NCI-H345 treated with DMSO at 0.1 percent for 48 hours (cell line): Measurements from ENCODE around the gene RENBP.

ENCODE experiments used
- DNase-seq: peaks from one replicate; lab custom pipeline; 2025; ENCODE audit not compliant: unreplicated experiment; lab: John Stamatoyannopoulos, UW

The RENBP gene

DNA sequence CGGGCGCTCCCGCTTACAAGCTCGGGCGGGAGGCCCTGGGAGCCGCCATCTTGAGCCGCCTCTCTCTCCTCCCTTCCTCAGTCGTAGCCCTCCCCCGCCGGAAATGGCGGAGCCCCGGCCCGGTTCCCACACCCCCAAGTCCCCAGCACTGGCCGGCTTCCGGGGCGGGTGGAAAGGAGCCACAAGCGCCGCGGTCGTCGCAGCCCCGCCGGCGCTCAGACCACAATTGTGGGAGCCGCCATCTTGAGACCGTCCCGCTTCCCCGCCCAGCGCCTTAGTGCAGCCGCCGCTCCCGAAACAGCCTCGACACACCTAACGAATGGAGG lies 26.6 kb upstream of the RENBP start:
- no peak for DNase-seq

GRCh38 chrX:153970357-153971123 lies 26.1 kb upstream of the RENBP start:
- DNase-seq = no peak

DNA sequence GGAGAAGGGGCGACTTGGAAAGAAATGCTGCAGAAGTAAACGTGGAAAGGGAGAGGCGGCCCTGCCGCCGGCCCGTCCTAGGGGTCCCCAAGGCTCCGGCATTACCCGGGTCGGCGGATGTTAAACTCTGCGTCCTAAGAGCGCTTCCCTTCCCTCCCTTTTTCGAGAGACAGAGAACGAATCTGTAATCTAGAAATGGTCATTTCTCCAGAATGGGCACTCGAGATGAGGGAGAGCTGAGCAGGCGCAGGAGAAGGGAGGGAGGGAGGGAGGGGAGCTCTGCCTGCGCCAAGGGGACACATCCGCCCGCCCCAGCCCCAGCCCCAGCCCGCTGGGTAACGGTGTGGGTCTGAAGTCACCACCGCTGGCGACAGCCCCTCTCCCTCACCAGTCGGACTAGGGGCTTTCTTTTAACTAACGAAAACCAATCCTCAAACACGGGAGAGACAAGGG lies 25.5 kb upstream of the RENBP start:
- no peak for DNase-seq

DNA sequence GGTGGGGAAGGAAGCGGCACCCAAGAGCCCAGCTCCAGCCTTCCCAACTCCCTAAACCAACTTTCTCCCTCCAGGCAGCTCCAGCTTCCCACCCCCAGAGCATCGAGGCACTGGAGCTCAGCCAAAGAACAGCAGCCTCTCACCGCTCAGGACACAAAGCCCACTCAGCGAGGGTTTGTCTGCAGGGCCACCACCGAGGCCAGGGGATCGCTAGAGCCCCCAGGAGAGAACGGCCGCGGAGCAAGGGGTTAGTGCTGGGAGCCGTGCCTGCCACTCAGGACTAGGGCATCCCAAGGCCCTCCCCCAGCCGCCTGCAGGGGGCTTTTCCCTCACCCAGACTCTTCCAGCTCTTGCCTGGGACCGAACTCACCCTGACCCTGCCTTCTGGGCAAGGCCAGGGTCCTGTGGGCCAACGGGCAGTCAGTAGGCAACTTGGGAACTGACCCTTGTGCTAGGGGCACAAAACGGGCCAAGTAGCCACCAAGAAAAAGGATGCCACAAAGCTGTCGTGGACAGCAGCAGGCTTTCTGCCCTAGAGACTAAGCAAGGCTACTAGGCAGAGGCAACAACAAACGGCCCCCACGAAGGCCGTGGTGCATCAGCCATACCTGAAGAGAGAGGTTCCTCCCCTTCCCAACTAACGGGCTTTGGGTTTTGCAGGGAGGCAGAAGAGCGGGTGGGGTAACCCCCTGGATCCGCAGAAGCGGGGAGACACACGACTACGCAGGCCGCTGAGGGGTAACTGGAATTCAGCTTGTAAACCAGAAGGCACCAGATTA lies 24.9 kb upstream of the RENBP start:
- DNase-seq = no peak

- DNase-seq = no peak
Measured at GRCh38 chrX:153968754-153969124, 24.3 kb upstream of the RENBP start.

- DNase-seq = no peak
Measured at GRCh38 chrX:153968255-153968654, 23.8 kb upstream of the RENBP start.

- DNase-seq = no peak
Measured at GRCh38 chrX:153967536-153968224, 23.2 kb upstream of the RENBP start.

DNA sequence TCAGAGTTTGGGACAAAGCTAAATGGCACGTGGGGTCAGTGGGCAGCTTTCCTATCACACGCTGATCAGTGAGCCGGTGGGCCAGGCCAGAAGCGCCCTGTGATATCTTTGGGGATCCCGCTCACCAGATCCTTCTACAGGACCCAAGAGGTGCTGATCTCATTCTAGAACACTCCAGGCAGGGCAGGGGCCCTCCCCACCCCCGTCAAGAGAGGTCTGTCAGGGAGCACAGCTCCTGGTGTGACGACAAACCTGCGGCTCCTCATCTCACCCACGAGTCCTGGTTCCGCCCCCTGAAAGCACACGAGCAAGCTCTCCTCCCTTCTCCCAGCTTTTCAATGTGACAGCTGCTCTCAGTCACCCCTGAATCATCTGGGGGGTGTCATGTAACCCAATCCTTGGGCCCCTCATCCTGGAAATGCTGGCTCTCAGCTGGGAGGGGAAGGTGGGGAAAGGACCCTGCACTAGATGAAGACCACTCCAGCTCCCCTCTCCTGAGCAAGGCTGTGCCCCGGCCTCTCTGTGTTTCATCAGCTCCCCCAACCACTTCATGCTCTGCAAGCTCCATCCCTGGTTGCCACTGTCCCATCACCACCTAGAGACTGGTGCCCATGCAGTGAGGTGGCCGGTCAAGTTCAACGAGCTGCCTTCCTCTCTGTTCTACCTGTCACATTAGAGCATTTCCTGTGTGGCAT lies 22.5 kb upstream of the RENBP start:
- DNase-seq = no peak

- no peak for DNase-seq
Measured at GRCh38 chrX:153966283-153966688, 21.8 kb upstream of the RENBP start.

- no peak for DNase-seq
Measured at GRCh38 chrX:153965406-153965805, 21.0 kb upstream of the RENBP start.

- no peak for DNase-seq
Measured at GRCh38 chrX:153964105-153964504, 19.7 kb upstream of the RENBP start.

GRCh38 chrX:153963546-153963945 lies 19.1 kb upstream of the RENBP start:
- DNase-seq = no peak

- no peak for DNase-seq
Measured at GRCh38 chrX:153961292-153961691, 16.8 kb upstream of the RENBP start.

GRCh38 chrX:153960786-153961185 lies 16.3 kb upstream of the RENBP start:
- no peak for DNase-seq

DNA sequence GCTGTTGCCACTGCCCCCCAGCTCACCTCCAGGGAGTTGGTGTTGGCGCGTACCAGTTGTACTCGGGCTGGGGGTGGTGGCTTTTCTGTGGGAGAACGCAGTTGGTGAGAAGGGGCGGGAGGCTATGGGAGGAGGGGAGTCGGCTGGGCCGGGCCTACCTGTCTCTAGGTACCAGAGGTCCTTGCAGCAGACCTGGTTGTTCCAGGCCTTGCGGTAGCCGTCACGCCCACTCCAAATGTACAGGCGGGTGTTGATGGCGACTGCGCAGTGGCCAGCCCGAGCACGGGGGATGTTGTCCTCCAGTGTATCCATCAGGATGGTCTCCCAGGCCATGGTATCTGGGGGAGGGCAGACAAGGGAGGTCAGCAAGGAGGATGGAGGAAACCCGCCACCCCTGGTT lies 15.6 kb upstream of the RENBP start:
- DNase-seq = no peak

DNA sequence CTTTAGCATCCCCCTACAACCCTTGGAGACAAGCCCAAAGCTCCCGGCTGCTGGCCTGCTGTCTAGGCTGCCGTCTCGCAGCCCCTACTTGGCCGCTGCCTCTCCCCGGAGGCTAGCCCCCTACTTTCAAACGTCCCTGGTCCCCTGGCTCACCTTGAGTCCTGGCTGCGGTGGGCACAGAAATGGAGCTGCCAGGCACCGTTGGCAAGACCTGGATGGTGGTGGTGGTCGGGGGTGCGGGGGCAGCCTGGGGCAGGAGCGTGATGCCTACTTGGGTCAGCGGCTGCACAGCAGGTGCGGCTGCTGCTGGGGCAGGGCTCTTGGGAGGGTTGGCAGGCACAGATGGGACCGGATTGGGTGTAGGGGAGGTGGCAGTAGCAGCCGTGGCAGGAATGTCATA lies 15.2 kb upstream of the RENBP start:
- no peak for DNase-seq

- no peak for DNase-seq
Measured at GRCh38 chrX:153958605-153959004, 14.2 kb upstream of the RENBP start.

- DNase-seq = no peak
Measured at GRCh38 chrX:153957224-153957623, 12.8 kb upstream of the RENBP start.

DNA sequence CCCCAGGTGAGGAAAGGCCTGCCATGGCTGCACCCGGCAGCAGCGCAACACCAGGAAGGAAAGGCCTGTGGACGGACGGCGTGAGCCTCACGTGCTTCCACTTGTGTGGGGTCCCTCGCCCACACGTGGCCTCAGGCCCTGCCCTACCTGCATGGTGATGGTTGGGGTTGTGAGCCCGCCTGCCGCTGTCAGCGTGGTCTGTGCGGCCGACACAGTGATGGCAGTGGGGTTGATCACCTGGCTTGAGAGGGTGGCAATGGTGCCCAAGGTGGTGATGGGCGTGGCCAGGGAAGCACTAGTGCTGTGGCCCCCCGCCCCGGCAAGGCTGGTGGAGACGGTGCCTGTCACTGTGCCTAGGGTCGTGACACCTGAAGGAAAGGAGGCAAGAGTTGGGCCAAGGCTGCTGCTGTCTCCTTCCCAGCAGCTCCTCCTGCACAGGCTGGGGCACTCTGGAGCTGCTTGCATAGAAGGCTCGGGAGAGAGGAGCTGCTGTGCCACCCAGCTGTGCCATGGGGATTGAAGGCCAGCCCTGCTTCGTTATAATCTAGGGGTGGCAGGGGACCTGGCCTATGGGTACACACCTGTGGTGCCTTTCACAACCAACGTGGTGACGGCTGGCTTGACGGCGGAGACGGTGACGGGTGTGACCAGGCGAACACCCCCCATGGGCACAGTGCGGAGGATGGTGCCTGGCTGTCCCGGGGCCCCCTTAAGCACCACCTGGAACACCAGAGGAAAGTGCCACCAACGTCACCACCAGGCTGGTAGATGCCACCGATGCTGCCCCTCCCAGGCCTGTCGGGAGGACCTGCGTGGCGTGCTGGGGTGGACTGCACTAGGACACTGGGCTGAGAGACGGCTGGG lies 11.8 kb upstream of the RENBP start:
- DNase-seq = no peak

- DNase-seq = no peak
Measured at GRCh38 chrX:153955228-153955732, 10.8 kb upstream of the RENBP start.
